Measurements from ENCODE around the gene GSG1. TPM values are rescaled to one million over a fixed set of nuclear protein-coding genes. Genes with fewer than 3 reads are reported as not detected.

Gene GSG1
- not detected in 2 replicates for total RNA-seq

DNA sequence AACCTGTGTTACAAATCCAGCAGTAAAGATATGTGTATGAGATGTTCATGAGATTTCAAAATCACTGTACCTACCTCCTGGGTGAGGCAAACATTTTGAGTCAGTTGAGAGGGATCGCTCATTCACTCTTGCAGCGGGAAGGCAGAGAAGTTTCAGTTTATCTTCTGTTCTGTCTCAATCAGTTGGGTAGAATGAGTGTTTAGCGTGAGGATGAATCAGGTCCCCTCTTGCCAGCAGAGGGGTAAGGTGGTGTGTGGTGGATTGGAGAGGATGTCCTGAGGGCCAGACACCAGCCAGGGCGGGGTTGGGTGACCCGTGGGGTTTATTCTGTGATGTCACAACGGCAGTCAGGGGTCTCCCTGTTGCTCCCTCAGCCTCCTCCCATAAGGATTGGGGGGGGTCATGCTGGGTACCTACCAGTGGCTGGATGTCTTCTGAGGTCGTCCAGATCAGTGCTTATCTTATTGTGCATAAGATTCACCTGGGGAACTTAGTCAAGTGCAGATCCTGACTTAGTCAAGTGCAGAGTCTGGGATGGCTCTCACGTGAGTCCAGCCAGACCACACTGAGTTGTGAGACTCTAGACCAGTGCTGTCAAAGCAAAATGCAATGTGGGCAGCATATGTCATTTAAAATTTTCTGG is at the start of gene GSG1:
Gene GSG1, minus strand, starts transcription at position 277 of the 643 bp plus-strand sequence. Its CDS starts 155 bp downstream, at position 122.
- DNase-seq (ENCODE audit: low read depth, low spot score) = no peak

DNA sequence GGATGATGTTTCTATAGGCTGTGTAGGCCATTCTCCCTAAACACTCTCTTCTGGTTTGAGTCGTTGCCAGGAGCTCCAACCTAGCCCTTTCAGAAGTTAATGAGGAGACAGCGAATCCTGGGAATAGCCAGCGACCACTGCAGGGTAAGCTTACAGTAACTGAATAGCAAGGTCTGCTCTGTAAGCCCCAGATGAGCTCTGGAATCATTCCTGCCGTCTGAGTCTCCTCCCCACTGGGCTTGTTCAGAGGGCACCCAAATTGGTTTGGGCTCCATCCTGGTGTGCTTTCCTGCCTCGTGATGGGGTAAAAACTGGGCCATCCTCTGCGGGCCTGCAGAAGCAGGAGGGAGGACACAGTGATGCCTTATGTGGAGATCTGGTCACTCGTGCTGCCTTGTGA is 49.7 kb upstream of the GSG1 start:
- DNase-seq (ENCODE audit: low read depth, low spot score) = no peak

DNA sequence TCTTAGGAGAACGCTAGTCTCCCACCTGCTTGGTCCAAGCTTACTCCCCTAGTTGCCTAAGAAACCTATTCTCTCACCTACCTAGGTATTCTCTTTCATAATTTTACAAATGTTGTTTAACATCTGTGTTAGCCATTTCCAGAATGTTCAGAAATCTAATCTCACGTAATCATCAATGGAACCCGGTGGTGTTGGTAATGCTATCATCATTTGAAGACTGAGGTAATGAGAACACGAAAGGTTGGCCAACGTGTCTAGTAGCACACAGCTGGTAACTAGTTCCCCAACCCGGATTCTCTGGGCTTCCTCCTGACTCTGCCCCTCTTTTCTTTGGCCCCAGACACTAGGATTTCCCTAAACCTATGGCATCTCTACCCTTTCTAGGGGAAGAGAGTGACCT is 49.3 kb upstream of the GSG1 start:
- no peak for DNase-seq (ENCODE audit: low read depth, low spot score)

DNA sequence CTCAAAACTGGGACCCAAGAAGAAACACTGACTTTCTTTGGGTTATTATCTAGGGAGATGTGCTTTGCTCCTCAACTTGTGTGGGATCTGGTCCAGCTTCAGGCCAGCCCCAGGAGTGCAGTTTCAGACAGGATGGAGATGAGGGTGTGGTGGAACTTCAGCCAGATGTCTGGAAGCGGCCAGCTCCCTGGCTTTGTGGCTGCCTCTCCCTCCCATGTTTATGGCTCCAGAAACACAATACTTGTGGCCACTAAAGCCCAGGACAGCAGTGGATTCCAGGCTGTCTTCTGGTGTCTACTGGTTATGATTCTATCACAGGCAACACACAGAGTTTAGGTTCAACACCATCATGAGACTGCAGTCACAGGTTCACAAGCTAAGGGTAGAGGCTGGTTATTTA is 48.8 kb upstream of the GSG1 start:
- DNase-seq (ENCODE audit: low read depth, low spot score) = no peak

DNA sequence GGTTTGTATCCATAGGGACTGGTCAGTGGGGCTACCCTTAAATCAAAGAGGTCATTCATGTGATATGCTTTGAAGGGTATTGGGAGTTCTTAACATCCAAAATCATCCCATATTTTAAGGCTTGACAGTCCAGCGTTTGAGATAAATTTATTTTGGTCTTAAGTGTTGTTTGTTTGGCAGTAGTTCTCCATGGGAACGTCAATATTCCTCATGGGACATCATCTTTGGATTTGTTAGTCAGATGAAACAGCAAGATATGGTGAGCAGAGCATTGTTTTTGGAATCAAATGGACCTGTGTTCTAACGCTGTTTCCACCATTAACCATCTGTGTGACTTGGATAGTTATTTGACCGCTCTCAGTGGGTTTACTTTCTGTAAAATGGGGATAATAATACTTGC is 45.9 kb upstream of the GSG1 start:
- DNase-seq (ENCODE audit: low read depth, low spot score) = no peak

DNA sequence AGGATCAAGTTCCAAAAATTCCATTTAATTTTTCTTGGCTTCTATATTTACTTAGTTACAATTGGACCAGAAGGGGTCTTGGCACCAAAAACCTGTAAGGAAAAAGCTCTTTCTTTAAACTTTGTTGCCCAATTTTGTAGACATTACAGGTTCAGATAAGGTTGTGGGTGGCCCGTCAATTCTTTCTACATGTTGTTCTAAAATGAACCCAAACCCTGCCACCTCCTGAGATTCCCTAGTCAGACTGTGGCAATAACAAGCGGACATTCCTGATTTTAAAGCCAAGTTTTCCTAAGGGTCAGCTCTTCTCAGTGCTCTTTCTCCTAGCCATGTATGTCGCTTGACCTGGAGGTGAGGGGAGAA is 45.0 kb upstream of the GSG1 start:
- no peak for DNase-seq (ENCODE audit: low read depth, low spot score)

DNA sequence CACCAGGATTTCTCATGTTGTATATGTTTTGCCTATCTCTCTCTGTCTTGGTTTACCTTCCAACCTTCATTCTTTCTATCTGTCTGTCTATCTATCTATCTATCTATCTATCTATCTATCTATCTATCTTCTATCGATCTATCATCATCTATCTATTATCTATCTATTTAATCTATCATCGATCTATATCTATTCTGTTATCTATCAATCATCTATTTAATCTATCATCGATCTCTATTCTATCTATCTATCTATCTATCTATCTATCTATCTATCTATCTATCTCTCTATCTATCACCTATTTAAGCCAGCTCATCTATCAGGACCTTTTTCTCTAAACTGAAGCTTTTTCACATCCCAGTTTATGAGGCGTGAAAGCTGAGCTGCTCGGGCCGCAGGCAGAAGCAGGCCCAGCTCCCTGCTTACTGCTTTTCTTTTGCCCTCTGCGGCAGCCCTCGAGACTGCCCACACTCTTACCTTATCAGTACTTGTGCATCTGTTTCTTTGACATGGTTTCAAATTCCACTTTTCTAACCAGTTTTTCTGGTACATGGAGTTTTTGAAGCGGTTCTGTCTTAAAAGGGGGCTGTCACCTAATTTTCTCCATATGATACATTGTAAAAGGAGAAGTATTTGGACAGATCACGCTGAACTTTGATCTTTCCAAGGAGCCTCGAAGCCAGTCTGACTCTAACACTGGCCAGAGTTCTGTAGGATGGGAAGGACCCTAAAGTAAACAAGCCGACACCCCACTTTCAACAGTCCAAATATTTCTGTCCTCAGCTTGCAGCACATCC is 44.4 kb upstream of the GSG1 start:
- DNase-seq (ENCODE audit: low read depth, low spot score) = no peak

DNA sequence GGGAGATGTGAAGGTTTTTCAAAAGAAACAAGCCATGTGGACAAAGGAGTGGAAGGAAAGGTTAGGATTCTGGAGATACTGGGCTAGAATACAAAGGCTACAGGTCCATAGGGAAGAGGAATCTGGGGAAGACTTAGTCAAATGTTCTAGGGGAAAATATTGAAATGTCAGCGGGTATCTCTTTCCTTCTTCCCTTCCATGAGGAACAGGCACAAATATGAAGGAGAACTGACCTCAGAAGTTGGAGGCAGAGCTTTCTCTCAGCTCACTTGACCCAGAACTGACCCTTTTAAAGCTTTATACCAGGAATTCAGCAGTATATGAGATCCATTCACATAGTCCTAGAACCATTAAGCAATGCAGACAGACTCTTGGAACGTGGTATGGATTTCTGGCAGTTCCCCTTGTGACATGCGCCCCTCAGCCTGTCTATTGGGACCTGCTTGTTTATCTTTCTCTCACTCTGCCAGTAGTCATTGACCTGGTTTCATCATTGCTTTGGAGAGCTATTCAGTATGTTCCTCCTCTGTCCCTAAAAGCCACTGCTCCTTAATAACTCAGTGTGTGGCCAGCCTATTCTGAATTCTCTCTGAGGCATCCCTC is 43.0 kb upstream of the GSG1 start:
- DNase-seq (ENCODE audit: low read depth, low spot score) = no peak

DNA sequence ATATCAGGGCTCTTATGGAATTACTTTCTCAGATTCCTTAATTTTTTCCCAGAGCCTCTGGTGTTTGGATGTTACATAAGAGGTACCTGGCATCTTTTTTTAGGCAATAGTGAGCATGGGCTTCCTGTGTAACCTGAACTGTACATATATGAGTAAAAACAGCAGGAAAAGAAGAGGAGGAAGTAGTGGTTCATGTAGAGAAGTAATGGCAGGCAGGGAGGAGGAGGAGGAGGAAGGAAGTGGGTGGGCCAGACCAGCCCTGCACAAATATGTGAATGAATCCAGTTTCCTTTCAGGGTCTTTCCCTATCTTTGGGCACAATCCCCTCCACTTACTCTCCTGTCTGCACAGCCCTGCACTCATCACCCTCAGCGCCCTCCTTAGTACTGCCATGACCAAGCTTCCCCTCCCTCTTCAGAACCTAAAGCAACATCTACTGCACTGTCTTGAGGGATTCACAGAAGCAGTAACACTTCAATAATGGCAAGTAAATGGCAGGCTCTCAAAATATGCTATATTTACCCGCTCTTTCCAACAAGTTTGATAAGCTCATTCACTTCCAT is 40.9 kb upstream of the GSG1 start:
- DNase-seq (ENCODE audit: low read depth, low spot score) = no peak

DNA sequence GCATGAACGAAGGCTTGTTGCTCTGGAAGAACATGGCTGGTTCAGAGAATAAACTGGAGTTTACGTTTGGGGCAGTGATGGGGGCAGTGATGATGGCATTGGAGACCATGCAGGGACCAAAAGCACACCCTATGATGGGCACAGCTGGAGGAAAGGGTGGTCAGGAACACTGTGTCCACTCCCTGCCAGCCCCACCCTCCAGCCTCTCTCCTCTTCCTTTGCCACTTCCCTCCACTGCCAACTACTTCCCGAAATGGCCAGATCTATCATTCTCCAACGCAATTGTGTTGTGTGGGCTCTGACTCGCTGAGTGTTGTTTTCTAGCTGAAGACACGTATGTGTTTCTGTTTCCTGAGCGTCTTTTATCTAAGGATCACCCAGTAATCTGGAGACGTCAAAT is 39.3 kb upstream of the GSG1 start:
- DNase-seq (ENCODE audit: low read depth, low spot score) = no peak

DNA sequence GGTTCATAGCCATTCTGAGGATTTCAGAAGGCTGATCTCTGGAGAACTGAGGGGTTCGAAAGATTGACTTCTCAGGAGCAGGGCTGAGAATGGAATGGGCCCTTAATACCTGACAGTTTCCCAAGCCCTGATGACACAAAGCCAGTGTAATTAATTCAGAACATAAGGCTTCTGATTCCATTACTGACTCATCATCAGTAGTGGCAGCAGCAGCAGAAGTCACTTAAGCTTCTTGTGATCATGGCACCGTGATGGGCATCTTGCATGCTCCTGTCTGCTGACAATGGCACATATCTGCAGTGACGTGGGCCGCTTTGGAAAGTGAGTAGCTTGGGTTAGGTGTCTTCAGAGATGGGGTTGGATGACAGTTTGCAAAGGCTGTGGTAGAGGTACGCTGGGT is 38.2 kb upstream of the GSG1 start:
- no peak for DNase-seq (ENCODE audit: low read depth, low spot score)

DNA sequence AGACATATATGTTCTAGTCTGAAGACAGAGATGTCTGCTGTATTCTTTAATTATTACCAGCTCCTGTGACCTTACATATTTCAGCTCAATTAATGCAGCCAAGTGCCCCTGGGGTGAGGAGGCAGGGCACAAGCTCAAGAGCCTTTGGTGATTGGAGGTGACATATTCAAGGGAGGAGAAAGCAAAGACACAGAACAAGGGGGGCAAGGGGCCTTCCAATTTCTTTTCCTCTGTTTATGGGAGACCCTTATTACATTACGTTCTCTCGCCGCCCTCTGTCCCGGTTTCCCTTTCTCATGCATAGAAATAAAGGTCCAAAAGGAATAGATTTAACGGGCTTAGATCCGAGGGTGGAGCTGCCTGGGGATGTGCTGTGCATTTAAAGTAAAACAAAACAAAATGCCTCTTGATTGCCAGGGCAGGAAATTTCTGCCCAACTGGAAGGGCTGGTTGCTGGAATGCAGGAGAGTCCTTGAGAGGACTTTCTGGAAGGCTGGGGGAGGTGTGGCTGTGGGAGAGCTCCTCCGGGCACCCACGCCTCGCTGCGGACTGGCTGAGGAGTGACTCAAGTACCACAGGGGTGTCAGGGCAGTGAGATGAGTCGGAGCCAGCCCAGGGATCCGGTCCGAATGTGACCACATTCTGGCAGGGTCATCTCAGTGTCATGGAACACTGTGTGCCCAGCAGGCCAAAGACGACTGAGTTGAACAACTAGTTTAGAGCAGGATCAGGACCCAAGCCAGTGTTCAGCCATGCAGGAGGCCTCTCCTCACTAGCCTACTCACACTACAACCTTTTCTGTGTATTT is 32.1 kb upstream of the GSG1 start:
- no peak for DNase-seq (ENCODE audit: low read depth, low spot score)

DNA sequence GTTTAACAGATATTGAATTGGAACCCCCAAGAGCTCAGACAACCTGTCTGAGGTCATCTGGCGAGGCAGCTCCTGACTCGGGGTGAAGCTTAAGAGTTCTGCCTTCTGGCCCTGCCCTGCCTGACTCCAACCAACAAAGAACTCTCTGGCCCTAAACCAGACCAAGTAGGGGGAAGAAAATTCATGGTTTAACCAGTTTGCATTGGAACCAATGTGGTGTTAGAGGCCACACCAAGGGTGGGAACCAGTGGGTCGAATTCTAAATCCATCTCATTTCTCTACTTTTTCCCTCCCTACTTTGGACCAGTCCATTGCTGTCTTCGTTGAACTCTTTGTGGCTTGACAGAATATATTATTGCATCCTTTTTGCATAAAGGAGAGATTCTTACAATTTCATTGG is 30.4 kb upstream of the GSG1 start:
- DNase-seq (ENCODE audit: low read depth, low spot score) = no peak

DNA sequence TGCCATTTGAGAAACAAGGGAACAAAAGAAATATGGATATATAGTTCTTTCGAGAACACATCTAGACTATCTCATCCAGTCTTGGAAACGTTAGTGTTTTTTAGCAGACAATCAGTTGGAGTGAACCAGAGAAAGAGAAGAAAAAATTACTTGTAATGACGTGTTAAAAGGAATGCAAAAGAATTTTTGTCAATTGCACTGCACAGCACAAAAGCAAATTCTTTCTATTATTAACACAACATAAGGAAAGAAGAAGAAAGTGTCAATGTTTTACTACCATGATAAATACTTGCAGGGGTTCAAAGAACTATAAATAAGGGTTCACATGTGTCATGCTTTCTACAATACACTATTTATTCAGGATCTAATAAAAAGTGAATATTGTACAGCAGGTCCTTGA is 27.5 kb upstream of the GSG1 start:
- DNase-seq (ENCODE audit: low read depth, low spot score) = no peak

DNA sequence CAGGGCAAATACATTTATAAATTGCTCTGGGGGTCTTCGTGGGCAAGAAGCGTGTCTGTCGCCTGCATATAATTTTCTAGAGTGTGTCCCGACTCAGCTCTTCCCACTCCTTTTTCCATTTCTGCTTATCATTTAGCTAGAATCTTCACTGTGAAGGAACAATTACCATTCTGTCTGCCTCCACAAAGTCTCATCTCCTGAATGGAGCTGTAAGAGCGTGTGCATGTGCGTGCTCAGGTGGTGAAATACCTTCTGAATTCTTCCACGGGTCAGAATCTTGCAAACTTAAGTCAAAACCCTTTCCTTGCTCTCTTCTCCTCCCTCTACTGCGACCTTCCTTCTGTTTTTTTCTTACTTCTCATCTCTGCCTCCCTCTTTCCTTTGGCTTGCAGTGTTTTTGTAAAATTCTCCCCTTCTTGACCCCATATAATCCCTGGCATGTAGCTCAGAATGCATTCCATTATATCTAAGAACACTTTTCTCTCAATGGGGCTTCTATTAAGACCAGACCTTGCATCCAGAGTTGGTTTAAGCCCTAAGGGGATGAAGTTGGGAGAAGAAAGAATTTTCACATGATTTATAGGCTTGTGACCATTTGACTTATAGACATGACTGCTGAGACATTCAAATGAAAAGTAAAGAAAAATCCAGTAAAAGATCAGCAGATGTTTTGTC is 25.0 kb upstream of the GSG1 start:
- no peak for DNase-seq (ENCODE audit: low read depth, low spot score)

DNA sequence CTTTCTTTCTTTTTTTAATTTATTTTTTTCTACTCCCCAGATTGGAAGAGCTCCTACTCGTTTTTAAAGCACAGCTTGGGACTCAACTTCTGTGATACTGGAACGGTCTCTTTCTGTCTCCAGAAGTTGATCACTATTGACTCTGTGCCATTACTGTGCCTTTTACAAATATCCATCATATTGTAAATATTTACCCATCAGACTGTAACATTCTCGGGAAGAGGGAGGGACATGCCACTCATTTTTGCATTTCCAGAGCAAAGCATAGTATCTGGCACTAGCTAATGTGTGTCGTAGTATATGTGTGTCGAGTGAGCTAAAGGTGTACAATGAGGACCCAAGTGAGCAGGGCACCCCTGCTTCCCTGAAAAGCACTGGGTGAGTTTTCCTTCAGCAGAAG is 24.0 kb upstream of the GSG1 start:
- no peak for DNase-seq (ENCODE audit: low read depth, low spot score)

DNA sequence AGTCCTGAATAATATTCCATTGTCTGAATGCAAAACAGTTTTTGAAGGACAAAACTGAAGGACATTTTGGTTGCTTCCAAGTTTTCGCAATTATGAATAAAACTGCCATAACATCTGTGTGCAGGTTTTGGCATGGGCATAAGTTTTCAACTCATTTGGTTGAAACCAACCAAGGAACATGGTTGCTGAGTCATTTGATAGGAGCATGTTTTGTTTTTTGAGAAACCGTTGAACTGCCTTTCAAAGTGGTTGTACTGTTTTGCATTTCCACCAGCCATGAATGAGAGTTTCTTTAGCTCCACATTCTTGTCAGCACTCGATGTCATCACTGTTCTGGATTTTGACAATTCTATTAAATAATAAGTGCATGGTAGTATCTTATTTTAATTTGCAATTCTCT is 23.0 kb upstream of the GSG1 start:
- no peak for DNase-seq (ENCODE audit: low read depth, low spot score)

DNA sequence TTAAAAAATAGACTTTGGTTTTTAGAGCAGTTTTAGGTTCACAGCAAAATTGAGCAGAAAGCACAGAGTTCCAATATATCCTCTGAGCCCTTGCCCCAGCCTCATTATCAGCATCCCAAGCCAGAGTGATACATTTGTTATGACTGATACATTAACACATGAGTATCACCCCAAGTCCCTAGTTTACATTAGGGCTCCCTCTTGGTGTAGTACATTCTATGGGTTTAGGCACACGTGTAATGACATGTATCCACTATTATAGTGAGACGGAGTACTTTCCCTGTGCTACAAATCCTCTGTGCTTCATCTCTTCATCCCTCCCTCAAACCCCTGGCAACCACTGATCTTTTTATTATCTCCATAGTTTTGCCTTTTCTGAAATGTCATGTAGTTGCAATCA is 22.5 kb upstream of the GSG1 start:
- no peak for DNase-seq (ENCODE audit: low read depth, low spot score)

DNA sequence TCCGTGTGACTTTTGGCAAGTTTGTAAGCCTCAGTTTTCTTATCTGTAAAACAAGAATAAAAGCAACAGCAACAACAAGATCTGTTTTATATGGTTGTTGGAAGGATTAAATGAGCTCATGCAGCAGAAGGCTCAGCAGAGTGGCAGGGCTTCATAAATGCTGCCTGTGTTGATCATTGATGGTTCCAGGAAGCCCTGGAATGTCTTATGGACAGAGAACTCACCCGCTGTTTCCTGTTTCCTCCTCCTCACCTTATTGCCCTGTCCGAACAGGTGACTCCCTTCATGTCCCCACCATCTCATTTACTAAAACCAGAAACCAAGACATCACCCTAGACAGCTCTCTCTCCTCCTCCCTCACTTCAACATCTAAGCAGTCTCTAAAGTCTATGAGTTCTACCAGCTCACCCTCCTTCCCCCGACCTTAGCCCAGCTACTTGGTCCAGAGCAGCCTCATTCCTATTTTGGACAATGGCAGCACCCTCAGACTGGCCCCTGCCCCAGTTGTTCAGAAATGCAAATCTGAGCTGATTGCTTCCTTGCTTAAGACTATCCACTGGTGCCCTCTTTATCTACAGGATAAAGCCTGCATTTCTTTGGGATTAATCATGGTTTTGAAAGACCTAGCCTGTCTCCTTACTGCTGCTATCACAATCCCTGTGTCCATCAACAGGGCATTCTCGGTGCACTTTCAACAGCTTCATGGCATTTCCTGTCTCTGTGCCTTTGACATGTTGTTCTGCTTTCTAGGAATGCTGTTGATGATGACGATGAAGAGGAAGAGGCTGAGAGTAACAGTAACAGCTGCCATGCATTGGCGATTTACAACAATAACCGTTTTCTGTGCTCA is 21.4 kb upstream of the GSG1 start:
- DNase-seq (ENCODE audit: low read depth, low spot score) = peak; percentile 97

DNA sequence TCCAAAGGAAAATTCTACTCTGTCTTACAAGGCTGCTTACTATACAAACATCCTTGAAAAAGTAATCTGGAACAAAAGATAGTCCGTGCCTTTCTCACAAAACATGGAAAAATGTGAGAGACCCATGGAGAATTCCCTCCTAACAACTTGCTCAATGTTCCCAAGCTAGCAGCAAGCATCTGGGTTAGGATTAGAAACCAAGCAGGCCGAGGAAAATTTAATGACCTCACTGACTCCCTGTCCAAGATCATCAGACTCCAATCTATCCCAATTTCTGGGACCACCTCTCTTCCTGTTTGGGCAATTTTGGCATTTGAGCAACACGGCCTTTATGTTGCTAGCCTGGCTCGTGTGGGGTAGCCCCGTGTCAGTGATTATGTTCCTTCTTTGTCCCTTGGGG is 18.1 kb upstream of the GSG1 start:
- no peak for DNase-seq (ENCODE audit: low read depth, low spot score)
